Glutamatergic neuron (in vitro differentiated cells): Measurements from ENCODE around the gene COP1. TPM values are rescaled to one million over a fixed set of nuclear protein-coding genes. Genes with fewer than 3 reads are reported as not detected.

Experiments used
- DNase-seq: peaks from one replicate; pipeline ENCODE4 v3.0.0; 2022
- H3K27ac Mint-ChIP-seq: one replicate; pipeline ENCODE4 v1.8.0; 2020; ENCODE audit warnings: mild to moderate bottlenecking, mixed read lengths, inconsistent platforms; ENCODE audit not compliant: unreplicated experiment
- H3K27me3 Mint-ChIP-seq: one replicate; pipeline ENCODE4 v1.8.0; 2020; ENCODE audit warnings: mild to moderate bottlenecking, moderate library complexity, mixed read lengths, inconsistent platforms; ENCODE audit not compliant: unreplicated experiment
- H3K36me3 Mint-ChIP-seq: one replicate; pipeline ENCODE4 v1.8.0; 2020; ENCODE audit warnings: mild to moderate bottlenecking, mixed read lengths, inconsistent platforms; ENCODE audit not compliant: unreplicated experiment
- H3K4me1 Mint-ChIP-seq: one replicate; pipeline ENCODE4 v1.8.0; 2020; ENCODE audit warnings: mild to moderate bottlenecking, low read depth, mixed read lengths, inconsistent platforms; ENCODE audit not compliant: unreplicated experiment
- H3K4me3 Mint-ChIP-seq: one replicate; pipeline ENCODE4 v1.8.0; 2020; ENCODE audit warnings: mild to moderate bottlenecking, mixed read lengths, inconsistent platforms; ENCODE audit not compliant: unreplicated experiment
- H3K9me3 Mint-ChIP-seq: one replicate; pipeline ENCODE4 v1.8.0; 2020; ENCODE audit warnings: mild to moderate bottlenecking, moderate library complexity, mixed read lengths, inconsistent platforms; ENCODE audit not compliant: unreplicated experiment
- total RNA-seq: library from RNA; stranded (reverse); fragmentation: NEBNext Ultra II Directional; extraction: Animal tissue kit (Norgen Biotek cat#: 25700); gene quantifications from one replicate; pipeline ENCODE4 v1.2.1, GENCODE V29; 2021; ENCODE audit not compliant: unreplicated experiment
- TF ChIP-seq, protein P1 (sequence below): fragments of 200-600 bp; sonication (generic); IDR thresholded peaks from one replicate; pipeline ENCODE4 v1.5.0; 2021; ENCODE audit not compliant: partially characterized antibody, unreplicated experiment

The COP1 gene
- total RNA-seq, 1 donor from 2014 or later: 52.3 TPM

DNA sequence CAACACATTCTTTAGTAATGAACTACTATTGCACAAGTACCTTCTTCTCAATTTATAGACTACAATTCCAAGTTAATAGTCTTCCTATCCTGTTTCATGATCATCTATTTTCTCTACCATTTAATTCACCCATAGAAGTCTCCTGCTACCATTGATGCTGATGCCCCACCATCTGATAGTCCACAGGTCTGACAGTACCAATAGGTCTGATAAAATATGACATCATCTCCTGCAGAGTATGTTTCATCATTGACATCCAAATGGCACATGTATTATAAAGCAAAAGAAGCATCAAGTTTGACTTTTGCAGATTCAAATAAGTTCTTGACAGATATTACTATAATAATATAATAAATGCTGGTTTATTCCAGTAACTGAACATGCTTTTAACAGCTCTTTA lies 5.5 kb downstream of the COP1 start:
- Mint-ChIP-seq H3K9me3 (peaks cover 4% of the 10 kb centered on the region), H3K36me3 (no peaks in the 10 kb centered on the region), H3K27me3 (peaks cover 4% of the 10 kb centered on the region), H3K4me3 (no peak overlapping the region), H3K4me1 (peaks cover 14% of the 10 kb centered on the region), H3K27ac (no peak overlapping the region)
- TF ChIP-seq, protein P1, sequence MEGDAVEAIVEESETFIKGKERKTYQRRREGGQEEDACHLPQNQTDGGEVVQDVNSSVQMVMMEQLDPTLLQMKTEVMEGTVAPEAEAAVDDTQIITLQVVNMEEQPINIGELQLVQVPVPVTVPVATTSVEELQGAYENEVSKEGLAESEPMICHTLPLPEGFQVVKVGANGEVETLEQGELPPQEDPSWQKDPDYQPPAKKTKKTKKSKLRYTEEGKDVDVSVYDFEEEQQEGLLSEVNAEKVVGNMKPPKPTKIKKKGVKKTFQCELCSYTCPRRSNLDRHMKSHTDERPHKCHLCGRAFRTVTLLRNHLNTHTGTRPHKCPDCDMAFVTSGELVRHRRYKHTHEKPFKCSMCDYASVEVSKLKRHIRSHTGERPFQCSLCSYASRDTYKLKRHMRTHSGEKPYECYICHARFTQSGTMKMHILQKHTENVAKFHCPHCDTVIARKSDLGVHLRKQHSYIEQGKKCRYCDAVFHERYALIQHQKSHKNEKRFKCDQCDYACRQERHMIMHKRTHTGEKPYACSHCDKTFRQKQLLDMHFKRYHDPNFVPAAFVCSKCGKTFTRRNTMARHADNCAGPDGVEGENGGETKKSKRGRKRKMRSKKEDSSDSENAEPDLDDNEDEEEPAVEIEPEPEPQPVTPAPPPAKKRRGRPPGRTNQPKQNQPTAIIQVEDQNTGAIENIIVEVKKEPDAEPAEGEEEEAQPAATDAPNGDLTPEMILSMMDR: no peak
- DNase-seq: no peak

DNA sequence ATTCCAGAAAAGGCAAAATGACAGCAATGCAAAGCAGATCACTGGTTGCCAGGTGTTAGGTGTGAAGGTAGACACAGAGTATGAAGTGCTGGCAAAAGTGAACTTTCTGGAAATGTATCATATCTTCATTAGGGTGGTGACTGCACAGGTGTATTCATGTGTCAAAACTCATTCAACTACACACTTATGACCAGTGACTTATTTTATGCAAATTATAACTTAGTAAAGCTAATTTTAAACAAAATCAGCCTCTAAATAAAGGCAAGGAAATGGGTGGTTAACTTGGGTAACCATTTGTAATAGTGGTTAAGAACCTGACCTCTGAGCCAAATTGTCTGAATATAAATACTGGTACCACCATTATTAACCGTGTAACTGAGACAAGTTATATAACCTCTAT lies 7.4 kb downstream of the COP1 start:
- Mint-ChIP-seq H3K27me3 (no peaks in the 10 kb centered on the region), H3K4me3 (no peak overlapping the region), H3K9me3 (no peaks in the 10 kb centered on the region), H3K4me1 (peaks cover 4% of the 10 kb centered on the region), H3K36me3 (no peaks in the 10 kb centered on the region), H3K27ac (no peak overlapping the region)
- no peak for DNase-seq
- TF ChIP-seq, protein P1: no peak

DNA sequence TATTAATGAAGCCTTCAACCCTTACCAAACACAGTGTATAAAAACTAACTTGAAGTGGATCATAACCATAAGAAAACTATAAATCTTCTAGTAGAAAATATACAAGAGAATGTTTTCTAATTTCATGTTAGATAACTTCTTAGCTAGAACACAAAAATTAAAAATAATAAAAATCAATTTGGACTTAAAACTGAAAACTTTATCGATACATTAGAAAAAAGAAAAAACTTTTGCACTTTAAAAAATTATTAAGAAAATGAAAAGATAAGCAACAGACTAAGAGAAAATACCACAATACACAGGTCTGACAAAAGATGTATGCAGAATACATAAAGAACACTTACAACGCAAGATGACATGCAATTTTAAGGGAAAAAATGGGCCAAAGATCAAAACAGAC lies 8.7 kb downstream of the COP1 start:
- Mint-ChIP-seq H3K36me3 (no peaks in the 10 kb centered on the region), H3K9me3 (peaks cover 1% of the 10 kb centered on the region), H3K27ac (no peak overlapping the region), H3K4me3 (no peak overlapping the region), H3K4me1 (no peaks in the 10 kb centered on the region), H3K27me3 (no peaks in the 10 kb centered on the region)
- no peak for DNase-seq
- TF ChIP-seq, protein P1: no peak

DNA sequence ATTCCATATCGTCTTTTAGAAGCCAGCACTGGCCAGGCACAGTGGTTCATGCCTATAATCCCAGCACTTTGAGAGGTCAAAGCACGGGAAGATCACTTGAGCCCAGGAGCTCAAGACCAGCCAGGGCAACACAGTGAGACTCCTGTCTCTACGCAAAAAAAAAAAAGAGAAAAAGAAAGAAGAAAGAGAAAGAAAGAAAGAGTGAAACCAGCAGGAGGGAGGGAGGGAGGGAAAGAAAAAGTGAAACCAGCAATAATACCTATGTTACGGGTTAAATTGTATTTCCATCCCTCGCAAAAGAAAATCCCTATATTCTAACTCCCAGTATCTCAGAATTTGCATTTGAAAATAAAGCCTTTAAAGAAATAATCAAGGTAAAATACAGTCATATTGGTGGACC lies 10.4 kb downstream of the COP1 start:
- no peak for DNase-seq
- Mint-ChIP-seq H3K36me3 (no peaks in the 10 kb centered on the region), H3K27me3 (no peaks in the 10 kb centered on the region), H3K27ac (no peak overlapping the region), H3K9me3 (peaks cover 1% of the 10 kb centered on the region), H3K4me3 (no peak overlapping the region), H3K4me1 (peaks cover 4% of the 10 kb centered on the region)
- TF ChIP-seq, protein P1: no peak

DNA sequence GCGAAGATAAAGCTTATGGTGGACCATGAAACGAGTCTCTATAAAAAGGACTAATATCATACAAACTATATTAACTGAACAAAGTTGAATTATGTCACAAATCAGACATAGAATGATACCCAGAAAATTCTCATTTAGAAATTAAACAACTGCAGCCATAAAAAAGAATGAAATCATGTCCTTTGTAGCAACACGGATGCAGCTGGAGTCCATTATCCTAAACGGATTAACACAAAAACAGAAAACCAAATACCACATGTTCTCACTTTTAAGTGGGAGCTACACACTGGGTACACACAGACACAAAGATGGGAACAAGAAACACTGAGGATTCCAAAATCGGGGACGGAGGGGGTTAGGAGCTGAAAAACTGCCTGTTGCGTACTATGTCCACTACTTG lies 11.5 kb downstream of the COP1 start:
- Mint-ChIP-seq H3K27me3 (no peaks in the 10 kb centered on the region), H3K9me3 (peaks cover 1% of the 10 kb centered on the region), H3K27ac (peak overlapping the region; percentile 48), H3K4me3 (no peak overlapping the region), H3K36me3 (no peaks in the 10 kb centered on the region), H3K4me1 (peaks cover 4% of the 10 kb centered on the region)
- TF ChIP-seq, protein P1: no peak
- no peak for DNase-seq
